ENCODE data around the gene INTS6.

The INTS6 gene

GRCh38 chr13:51456510-51456909 lies 3.7 kb upstream of the INTS6 start:
- DNase-seq (ENCODE audit: low read depth in 3 of 3) = no peak

GRCh38 chr13:51455532-51455931 lies 2.7 kb upstream of the INTS6 start:
- DNase-seq (ENCODE audit: low read depth in 3 of 3) = no peak

- peak; percentile 9 to 30 (median 21) for DNase-seq (ENCODE audit: low read depth in 3 of 3)
Measured at GRCh38 chr13:51453959-51454703, 1.3 kb upstream of the INTS6 start.

- DNase-seq (ENCODE audit: low read depth in 3 of 3) = peak; percentile 64 to 77 (median 68)
Measured at GRCh38 chr13:51453207-51453958, 547 bp upstream of the INTS6 start.

- DNase-seq (ENCODE audit: low read depth in 3 of 3) = peak; percentile 62 to 75 (median 66)
Measured at GRCh38 chr13:51451467-51452360, 1.1 kb downstream of the INTS6 start.

- no peak for DNase-seq (ENCODE audit: low read depth in 3 of 3)
Measured at GRCh38 chr13:51451134-51451466, 1.7 kb downstream of the INTS6 start.

GRCh38 chr13:51449018-51449417 lies 3.8 kb downstream of the INTS6 start:
- DNase-seq (ENCODE audit: low read depth in 3 of 3) = no peak

GRCh38 chr13:51444922-51445321 lies 7.9 kb downstream of the INTS6 start:
- no peak for DNase-seq (ENCODE audit: low read depth in 3 of 3)

- no peak for DNase-seq (ENCODE audit: low read depth in 3 of 3)
Measured at GRCh38 chr13:51440381-51440780, 12.5 kb downstream of the INTS6 start.

GRCh38 chr13:51437550-51438127 lies 15.2 kb downstream of the INTS6 start:
- no peak for DNase-seq (ENCODE audit: low read depth in 3 of 3)

GRCh38 chr13:51435002-51435578 lies 17.7 kb downstream of the INTS6 start:
- DNase-seq (ENCODE audit: low read depth in 3 of 3) = no peak

GRCh38 chr13:51432576-51432975 lies 20.3 kb downstream of the INTS6 start:
- no peak for DNase-seq (ENCODE audit: low read depth in 3 of 3)

- DNase-seq (ENCODE audit: low read depth in 3 of 3) = no peak
Measured at GRCh38 chr13:51426982-51427381, 25.9 kb downstream of the INTS6 start.

GRCh38 chr13:51425410-51426042 lies 27.3 kb downstream of the INTS6 start:
- no peak for DNase-seq (ENCODE audit: low read depth in 3 of 3)

GRCh38 chr13:51423766-51424165 lies 29.1 kb downstream of the INTS6 start:
- no peak for DNase-seq (ENCODE audit: low read depth in 3 of 3)

GRCh38 chr13:51422484-51422883 lies 30.4 kb downstream of the INTS6 start:
- DNase-seq (ENCODE audit: low read depth in 3 of 3) = no peak

- DNase-seq (ENCODE audit: low read depth in 3 of 3) = no peak
Measured at GRCh38 chr13:51420681-51421490, 31.9 kb downstream of the INTS6 start.

GRCh38 chr13:51419001-51419636 lies 33.7 kb downstream of the INTS6 start:
- no peak for DNase-seq (ENCODE audit: low read depth in 3 of 3)

GRCh38 chr13:51417716-51418115 lies 35.1 kb downstream of the INTS6 start:
- no peak for DNase-seq (ENCODE audit: low read depth in 3 of 3)

GRCh38 chr13:51416107-51416506 lies 36.7 kb downstream of the INTS6 start:
- DNase-seq (ENCODE audit: low read depth in 3 of 3) = no peak

Measured in stimulated activated CD4-positive, alpha-beta T cell treated with anti-CD3 and anti-CD28 coated beads, TNF-alpha, amount 100 ng/mL, for 24 hours (primary cell).